Measurements from ENCODE around the gene NAALADL2. TPM values are rescaled to one million over a fixed set of nuclear protein-coding genes. Genes with fewer than 3 reads are reported as not detected.

Gene NAALADL2
- total and polyA plus RNA-seq, 2 of the 13 experiments (the other 11 are each of a cell fraction or from before 2014, with no cell fraction given), result 0.08 TPM; not detected in 1

DNA sequence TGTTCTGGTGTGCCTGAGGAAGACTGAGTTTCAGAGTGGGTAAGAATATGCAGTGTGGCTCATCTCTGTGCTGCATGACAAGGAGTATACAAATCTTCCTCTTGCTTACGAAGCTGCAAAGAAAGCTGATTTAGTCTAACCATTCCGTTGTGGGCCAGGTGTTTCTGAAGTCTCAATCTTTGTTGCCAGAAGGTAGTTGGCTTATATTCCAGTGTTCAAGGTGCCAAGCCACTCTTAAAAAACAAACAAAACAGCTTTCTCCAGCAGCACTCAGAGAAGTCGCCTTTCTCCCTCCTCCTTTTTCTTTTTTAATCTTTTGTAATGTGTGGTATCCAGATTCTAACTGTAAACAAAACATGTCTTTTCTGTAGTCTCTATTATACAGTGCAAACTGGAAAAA, 872.4 kb downstream of the NAALADL2 start:
- Histone ChIP-seq H3K9ac (ENCODE audit: insufficient read depth, low read depth, low read length) (no peak overlapping the region), H3K36me3 (replicated peaks in 1 of 2; ENCODE audit: control insufficient read depth in 1 of 2, insufficient read depth in 2 of 2, low read length in 2 of 2) (no peaks in the 10 kb centered on the region), H3K4me2 (ENCODE audit: low read depth, low read length) (no peak overlapping the region), H3K9me3 (ENCODE audit: low read length) (peaks cover 66% of the 10 kb centered on the region), H3K79me2 (ENCODE audit: insufficient read depth, low read length) (no peaks in the 10 kb centered on the region), H3K4me1 (ENCODE audit: insufficient read depth, low read length) (no peaks in the 10 kb centered on the region), H3K27ac (ENCODE audit: extremely low read length, insufficient read depth, low read length) (no peak overlapping the region), H3K4me3 (replicated peaks in 1 of 3; ENCODE audit: insufficient read depth in 1 of 3, low read depth in 2 of 3, low read length in 3 of 3) (no peak overlapping the region), H2AFZ (ENCODE audit: low read length) (no peak overlapping the region), H4K20me1 (ENCODE audit: insufficient read depth, low read length) (no peaks in the 10 kb centered on the region), H3K27me3 (ENCODE audit: control insufficient read depth in 1 of 2, insufficient read depth in 2 of 2, low read length in 2 of 2) (no peaks in the 10 kb centered on the region)
- ChIA-PET POLR2A (no interaction called here), CTCF (ENCODE audit: low intra/inter-chr PET ratio, low total read pairs) (no interaction called here)
- BruUV-seq (replicated peaks), result no TSS peak
- FAIRE-seq (no peak), DNase-seq (ENCODE audit: low spot score) (no peak), ATAC-seq (no peak)
- WGBS (ENCODE audit: low lambda C conversion rate), result 32% methylated on average over 3 of the region's 3 CpGs
- intact Hi-C loops (cut with micrococcal nuclease; ENCODE audit: unreplicated experiment), result no loop called here
- in situ Hi-C loops (cut with HindIII; ENCODE audit: extremely low pct_ligation_motif_present, low pct_unique_long_range_greater_than_20kb), result no loop called here
- TF ChIP-seq NFATC3 (CRISPR knock-in tag; IDR thresholded peaks at IDR 0.05), result no peak
- TF ChIP-seq SP1 (IDR thresholded peaks at IDR 0.05), result no peak
- TF ChIP-seq SP1 (CRISPR knock-in tag; IDR thresholded peaks at IDR 0.05), result no peak
- no peak for TF ChIP-seq ZNF770 (CRISPR knock-in tag; IDR thresholded peaks at IDR 0.05)
- no peak for TF ChIP-seq LRRFIP1 (CRISPR knock-in tag; conservative IDR thresholded peaks at IDR 0.05)
- TF ChIP-seq FOXP1 (IDR thresholded peaks at IDR 0.05), result no peak
- TF ChIP-seq FOXP1 (CRISPR knock-in tag; IDR thresholded peaks at IDR 0.05), result no peak
- TF ChIP-seq, protein P1, sequence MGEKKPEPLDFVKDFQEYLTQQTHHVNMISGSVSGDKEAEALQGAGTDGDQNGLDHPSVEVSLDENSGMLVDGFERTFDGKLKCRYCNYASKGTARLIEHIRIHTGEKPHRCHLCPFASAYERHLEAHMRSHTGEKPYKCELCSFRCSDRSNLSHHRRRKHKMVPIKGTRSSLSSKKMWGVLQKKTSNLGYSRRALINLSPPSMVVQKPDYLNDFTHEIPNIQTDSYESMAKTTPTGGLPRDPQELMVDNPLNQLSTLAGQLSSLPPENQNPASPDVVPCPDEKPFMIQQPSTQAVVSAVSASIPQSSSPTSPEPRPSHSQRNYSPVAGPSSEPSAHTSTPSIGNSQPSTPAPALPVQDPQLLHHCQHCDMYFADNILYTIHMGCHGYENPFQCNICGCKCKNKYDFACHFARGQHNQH (CRISPR knock-in tag; IDR thresholded peaks at IDR 0.05), result no peak
- TF ChIP-seq ZNF776 (CRISPR knock-in tag; IDR thresholded peaks at IDR 0.05), result no peak
- no peak for TF ChIP-seq ZNF251 (CRISPR knock-in tag; IDR thresholded peaks at IDR 0.05)
- TF ChIP-seq, protein P2, sequence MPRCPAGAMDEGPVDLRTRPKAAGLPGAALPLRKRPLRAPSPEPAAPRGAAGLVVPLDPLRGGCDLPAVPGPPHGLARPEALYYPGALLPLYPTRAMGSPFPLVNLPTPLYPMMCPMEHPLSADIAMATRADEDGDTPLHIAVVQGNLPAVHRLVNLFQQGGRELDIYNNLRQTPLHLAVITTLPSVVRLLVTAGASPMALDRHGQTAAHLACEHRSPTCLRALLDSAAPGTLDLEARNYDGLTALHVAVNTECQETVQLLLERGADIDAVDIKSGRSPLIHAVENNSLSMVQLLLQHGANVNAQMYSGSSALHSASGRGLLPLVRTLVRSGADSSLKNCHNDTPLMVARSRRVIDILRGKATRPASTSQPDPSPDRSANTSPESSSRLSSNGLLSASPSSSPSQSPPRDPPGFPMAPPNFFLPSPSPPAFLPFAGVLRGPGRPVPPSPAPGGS (CRISPR knock-in tag; IDR thresholded peaks at IDR 0.05), result no peak
